GM18870 (cell line): ENCODE measurements around the gene PRTFDC1.
"Not testable (repeated sequence)": the region's sequence is repeated elsewhere in the genome, so short reads cannot be mapped to it uniquely, and the experiment has no call there.

ENCODE experiments used
- ATAC-seq: cut with Tn5 transposase; IDR thresholded peaks from one replicate; pipeline ENCODE4 v1.9.1; 2021; ENCODE audit warnings: moderate library complexity; ENCODE audit not compliant: unreplicated experiment

PRTFDC1 gene

GRCh38 chr10:24966962-24967481 lies 14.6 kb upstream of the PRTFDC1 start:
- no peak for ATAC-seq

GRCh38 chr10:24965051-24965450 lies 12.6 kb upstream of the PRTFDC1 start:
- ATAC-seq, result no peak

- ATAC-seq, result no peak
Observed at GRCh38 chr10:24963521-24964041, 11.2 kb upstream of the PRTFDC1 start.

GRCh38 chr10:24962995-24963394 lies 10.6 kb upstream of the PRTFDC1 start:
- ATAC-seq, result no peak

- no peak for ATAC-seq
Observed at GRCh38 chr10:24961582-24961981, 9.2 kb upstream of the PRTFDC1 start.

GRCh38 chr10:24959382-24959730 lies 7.0 kb upstream of the PRTFDC1 start:
- ATAC-seq, result no peak

- ATAC-seq, result no peak
Observed at GRCh38 chr10:24958721-24959381, 6.4 kb upstream of the PRTFDC1 start.

- no peak for ATAC-seq
Observed at GRCh38 chr10:24958091-24958720, 5.8 kb upstream of the PRTFDC1 start.

- not testable (repeated sequence) for ATAC-seq
Observed at GRCh38 chr10:24957624-24958051, 5.2 kb upstream of the PRTFDC1 start.

GRCh38 chr10:24953675-24954074 lies 1.3 kb upstream of the PRTFDC1 start:
- ATAC-seq, result no peak

GRCh38 chr10:24952707-24953645 lies 570 bp upstream of the PRTFDC1 start:
- ATAC-seq, result no peak

- no peak for ATAC-seq
Observed at GRCh38 chr10:24951201-24952142, 934 bp downstream of the PRTFDC1 start.

- no peak for ATAC-seq
Observed at GRCh38 chr10:24950439-24950838, 2.0 kb downstream of the PRTFDC1 start.

GRCh38 chr10:24949616-24950015 lies 2.8 kb downstream of the PRTFDC1 start:
- ATAC-seq, result no peak

GRCh38 chr10:24947304-24948097 lies 4.9 kb downstream of the PRTFDC1 start:
- peak; percentile 89 for ATAC-seq

GRCh38 chr10:24944512-24945255 lies 7.7 kb downstream of the PRTFDC1 start:
- ATAC-seq, result no peak

- ATAC-seq, result no peak
Observed at GRCh38 chr10:24938525-24938924, 13.9 kb downstream of the PRTFDC1 start.

GRCh38 chr10:24938076-24938475 lies 14.3 kb downstream of the PRTFDC1 start:
- ATAC-seq, result no peak
